ENCODE data around the gene ZNRD2. TPM values are rescaled to one million over a fixed set of nuclear protein-coding genes. Genes with fewer than 3 reads are reported as not detected.

ZNRD2 gene
- total RNA-seq, 4 donors from 2014 or later = 28.2 to 79.1 (median 41.3) TPM

GRCh38 chr11:65621460-65621859, 51.2 kb downstream of the ZNRD2 start:
- H3K36me3 ChIP-seq = peaks cover 67 to 81% of the 10 kb centered on the region in 2 donors
- no peaks in the 10 kb centered on the region for H3K9me3 ChIP-seq
- H3K4me1 ChIP-seq = peaks cover 5 to 9% of the 10 kb centered on the region in 2 donors
- no peak overlapping the region for H3K4me3 ChIP-seq (replicated peaks in 1 of 3)
- no peak for DNase-seq
- no peak overlapping the region for H3K27ac ChIP-seq
- 95 to 97% methylated on average over 13 to 14 of the region's 14 CpGs for WGBS, 2 donors
- intact Hi-C loops (cut with DNase I) = no loop called here
- TF ChIP-seq CTCF (IDR thresholded peaks at IDR 0.05) (no peak), POLR2A (IDR thresholded peaks at IDR 0.05) (no peak)
- no peaks in the 10 kb centered on the region for H3K27me3 ChIP-seq

Small RNA genes lying within 50 kb of the gene (small RNA-seq; reads per million reads assigned to genes)
- not detected for gene AP001362.1

Other genes with a start within 250 kb of the ZNRD2 start
- 10 to 100 TPM; 45.0 to 52.7 (median 48.0) TPM for gene DPF2, start 236.6 kb upstream of the ZNRD2 start, total RNA-seq
- gene TIGD3, start 215.7 kb upstream of the ZNRD2 start, total RNA-seq = under 1 TPM in 1 of 4 donors, not detected in 3; 0.34 TPM
- 10 to 100 TPM; 13.0 to 28.0 (median 20.9) TPM for gene SLC25A45, start 187.8 kb upstream of the ZNRD2 start, total RNA-seq
- gene FRMD8, start 183.8 kb upstream of the ZNRD2 start, total RNA-seq = 10 to 100 TPM; 22.5 to 44.9 (median 31.0) TPM
- gene NEAT1, start 147.7 kb upstream of the ZNRD2 start, total RNA-seq = 1,000 to 10,000 TPM in 1 of 4 donors, 100 to 1,000 TPM in 3; 195 to 1,623 (median 652) TPM
- gene MALAT1, start 71.4 kb upstream of the ZNRD2 start, total RNA-seq = over 10,000 TPM; 20,994 to 36,233 (median 26,043) TPM
- gene SCYL1, start 45.4 kb upstream of the ZNRD2 start, total RNA-seq = 100 to 1,000 TPM in 3 of 4 donors, 10 to 100 TPM in 1; 99.8 to 122 (median 116) TPM
- 100 to 1,000 TPM; 195 to 277 (median 222) TPM for gene LTBP3, start 12.1 kb upstream of the ZNRD2 start, total RNA-seq
- 10 to 100 TPM; 26.9 to 55.5 (median 43.2) TPM for gene FAM89B, start 2.1 kb downstream of the ZNRD2 start, total RNA-seq
- 10 to 100 TPM in 2 of 4 donors, 1 to 10 TPM in 2; 8.6 to 18.8 (median 12.0) TPM for gene EHBP1L1, start 5.6 kb downstream of the ZNRD2 start, total RNA-seq
- gene KCNK7, start 25.3 kb downstream of the ZNRD2 start, total RNA-seq = 1 to 10 TPM in 1 of 4 donors, not detected in 3; 1.2 TPM
- 10 to 100 TPM; 43.1 to 67.8 (median 51.3) TPM for gene MAP3K11, start 43.7 kb downstream of the ZNRD2 start, total RNA-seq
- 10 to 100 TPM; 18.9 to 54.2 (median 47.0) TPM for gene PCNX3, start 45.3 kb downstream of the ZNRD2 start, total RNA-seq
- 10 to 100 TPM; 19.2 to 40.6 (median 32.7) TPM for gene SIPA1, start 67.6 kb downstream of the ZNRD2 start, total RNA-seq
- gene RELA, start 92.4 kb downstream of the ZNRD2 start, total RNA-seq = 10 to 100 TPM; 40.3 to 55.8 (median 48.7) TPM
- gene KAT5, start 141.8 kb downstream of the ZNRD2 start, total RNA-seq = 100 to 1,000 TPM in 1 of 4 donors, 10 to 100 TPM in 3; 78.5 to 114 (median 81.1) TPM
- 100 to 1,000 TPM in 3 of 4 donors, 10 to 100 TPM in 1; 48.8 to 135 (median 118) TPM for gene RNASEH2C, start 150.3 kb downstream of the ZNRD2 start, total RNA-seq
- gene AP5B1, start 210.5 kb downstream of the ZNRD2 start, total RNA-seq = 10 to 100 TPM; 21.8 to 43.2 (median 25.3) TPM
- gene OVOL1, start 216.6 kb downstream of the ZNRD2 start, total RNA-seq = 1 to 10 TPM; 1.1 to 6.6 (median 5.2) TPM